ENCODE results near the gene UBE2M. TPM values are rescaled to one million over a fixed set of nuclear protein-coding genes. Genes with fewer than 3 reads are reported as not detected.

UBE2M gene
- polyA plus RNA-seq, 1 donor from 2014 or later, result 138 TPM

DNA sequence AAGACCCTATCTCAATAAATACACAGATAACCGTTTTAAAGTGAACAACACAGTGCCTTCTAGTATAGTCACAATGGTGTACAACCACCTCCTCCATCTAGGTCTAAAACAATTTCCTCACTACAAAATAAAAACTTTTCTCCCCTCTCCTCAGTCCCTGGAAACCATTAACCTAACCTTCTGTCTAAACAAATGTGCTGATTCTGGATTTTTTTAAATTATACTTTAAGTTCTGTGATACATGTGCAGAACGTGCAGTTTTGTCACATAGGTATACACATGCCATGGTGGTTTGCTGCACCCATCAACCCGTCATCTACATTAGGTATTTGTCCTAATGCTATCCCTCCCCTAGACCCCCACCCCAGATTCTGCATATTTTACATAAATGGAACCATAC, 29.0 kb downstream of the UBE2M start:
- Histone ChIP-seq H3K9me2 (ENCODE audit: insufficient read depth, low read length) (no peaks in the 10 kb centered on the region), H3K4me3 (ENCODE audit: low read length) (no peak overlapping the region), H4K20me1 (ENCODE audit: insufficient read depth) (no peaks in the 10 kb centered on the region)

DNA sequence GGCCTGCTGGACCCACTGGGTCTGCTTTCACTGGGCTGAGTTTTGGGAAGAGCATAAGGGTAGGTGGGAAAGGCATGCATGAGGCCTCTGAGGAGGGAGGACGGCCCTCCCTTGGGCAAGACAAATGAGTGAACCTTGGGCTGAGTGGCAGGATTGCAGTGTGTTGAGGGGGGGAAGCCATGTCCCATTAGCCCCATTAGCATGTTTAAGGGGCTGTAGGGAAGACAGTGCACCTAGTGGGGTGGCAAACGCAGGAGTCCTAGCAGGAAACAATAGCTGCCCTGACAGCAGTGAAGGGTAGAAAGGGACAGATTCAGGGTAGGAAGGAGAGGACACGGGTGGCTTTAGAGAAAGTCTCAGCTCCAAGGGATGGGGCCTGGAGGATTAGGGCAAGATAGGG, 35.7 kb downstream of the UBE2M start:
- H3K9ac ChIP-seq (ENCODE audit: low read length), result no peak overlapping the region
- no peaks in the 10 kb centered on the region for H3K27me3 ChIP-seq (ENCODE audit: insufficient read depth, low read depth, low read length)
- H3K79me2 ChIP-seq (replicated peaks; ENCODE audit: insufficient read depth, low read length), result peaks cover 8% of the 10 kb centered on the region
- no peaks in the 10 kb centered on the region for H4K20me1 ChIP-seq (ENCODE audit: insufficient read depth)
- no peak overlapping the region for H3K27ac ChIP-seq (ENCODE audit: low read length)
- no peaks in the 10 kb centered on the region for H3K9me3 ChIP-seq (ENCODE audit: low read length)
- no peak overlapping the region for H3K4me2 ChIP-seq (ENCODE audit: low read length)
- H2AFZ ChIP-seq (ENCODE audit: low read depth, low read length), result no peak overlapping the region
- H3K9me2 ChIP-seq (ENCODE audit: insufficient read depth, low read length), result no peaks in the 10 kb centered on the region
- TF ChIP-seq EZH2 (IDR thresholded peaks at IDR 0.05; ENCODE audit: borderline replicate concordance, insufficient read depth, low read length, poor library complexity, severe bottlenecking), result no peak
- no peak for TF ChIP-seq POLR2AphosphoS5 (IDR thresholded peaks at IDR 0.05)
- no peak for TF ChIP-seq EP300 (conservative IDR thresholded peaks at IDR 0.05; ENCODE audit: poor library complexity, severe bottlenecking)
- TF ChIP-seq TAF1 (IDR thresholded peaks at IDR 0.05; ENCODE audit: low read depth), result no peak
- TF ChIP-seq, protein P1, sequence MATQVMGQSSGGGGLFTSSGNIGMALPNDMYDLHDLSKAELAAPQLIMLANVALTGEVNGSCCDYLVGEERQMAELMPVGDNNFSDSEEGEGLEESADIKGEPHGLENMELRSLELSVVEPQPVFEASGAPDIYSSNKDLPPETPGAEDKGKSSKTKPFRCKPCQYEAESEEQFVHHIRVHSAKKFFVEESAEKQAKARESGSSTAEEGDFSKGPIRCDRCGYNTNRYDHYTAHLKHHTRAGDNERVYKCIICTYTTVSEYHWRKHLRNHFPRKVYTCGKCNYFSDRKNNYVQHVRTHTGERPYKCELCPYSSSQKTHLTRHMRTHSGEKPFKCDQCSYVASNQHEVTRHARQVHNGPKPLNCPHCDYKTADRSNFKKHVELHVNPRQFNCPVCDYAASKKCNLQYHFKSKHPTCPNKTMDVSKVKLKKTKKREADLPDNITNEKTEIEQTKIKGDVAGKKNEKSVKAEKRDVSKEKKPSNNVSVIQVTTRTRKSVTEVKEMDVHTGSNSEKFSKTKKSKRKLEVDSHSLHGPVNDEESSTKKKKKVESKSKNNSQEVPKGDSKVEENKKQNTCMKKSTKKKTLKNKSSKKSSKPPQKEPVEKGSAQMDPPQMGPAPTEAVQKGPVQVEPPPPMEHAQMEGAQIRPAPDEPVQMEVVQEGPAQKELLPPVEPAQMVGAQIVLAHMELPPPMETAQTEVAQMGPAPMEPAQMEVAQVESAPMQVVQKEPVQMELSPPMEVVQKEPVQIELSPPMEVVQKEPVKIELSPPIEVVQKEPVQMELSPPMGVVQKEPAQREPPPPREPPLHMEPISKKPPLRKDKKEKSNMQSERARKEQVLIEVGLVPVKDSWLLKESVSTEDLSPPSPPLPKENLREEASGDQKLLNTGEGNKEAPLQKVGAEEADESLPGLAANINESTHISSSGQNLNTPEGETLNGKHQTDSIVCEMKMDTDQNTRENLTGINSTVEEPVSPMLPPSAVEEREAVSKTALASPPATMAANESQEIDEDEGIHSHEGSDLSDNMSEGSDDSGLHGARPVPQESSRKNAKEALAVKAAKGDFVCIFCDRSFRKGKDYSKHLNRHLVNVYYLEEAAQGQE (IDR thresholded peaks at IDR 0.05; ENCODE audit: borderline replicate concordance), result no peak
- TF ChIP-seq MXI1 (conservative IDR thresholded peaks at IDR 0.05; ENCODE audit: poor library complexity, severe bottlenecking), result no peak
- TF ChIP-seq, protein P2, sequence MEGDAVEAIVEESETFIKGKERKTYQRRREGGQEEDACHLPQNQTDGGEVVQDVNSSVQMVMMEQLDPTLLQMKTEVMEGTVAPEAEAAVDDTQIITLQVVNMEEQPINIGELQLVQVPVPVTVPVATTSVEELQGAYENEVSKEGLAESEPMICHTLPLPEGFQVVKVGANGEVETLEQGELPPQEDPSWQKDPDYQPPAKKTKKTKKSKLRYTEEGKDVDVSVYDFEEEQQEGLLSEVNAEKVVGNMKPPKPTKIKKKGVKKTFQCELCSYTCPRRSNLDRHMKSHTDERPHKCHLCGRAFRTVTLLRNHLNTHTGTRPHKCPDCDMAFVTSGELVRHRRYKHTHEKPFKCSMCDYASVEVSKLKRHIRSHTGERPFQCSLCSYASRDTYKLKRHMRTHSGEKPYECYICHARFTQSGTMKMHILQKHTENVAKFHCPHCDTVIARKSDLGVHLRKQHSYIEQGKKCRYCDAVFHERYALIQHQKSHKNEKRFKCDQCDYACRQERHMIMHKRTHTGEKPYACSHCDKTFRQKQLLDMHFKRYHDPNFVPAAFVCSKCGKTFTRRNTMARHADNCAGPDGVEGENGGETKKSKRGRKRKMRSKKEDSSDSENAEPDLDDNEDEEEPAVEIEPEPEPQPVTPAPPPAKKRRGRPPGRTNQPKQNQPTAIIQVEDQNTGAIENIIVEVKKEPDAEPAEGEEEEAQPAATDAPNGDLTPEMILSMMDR (IDR thresholded peaks at IDR 0.05; ENCODE audit: poor library complexity, severe bottlenecking), result no peak
- no peak for TF ChIP-seq SMC3 (conservative IDR thresholded peaks at IDR 0.05; ENCODE audit: poor library complexity)
- TF ChIP-seq RAD21 (conservative IDR thresholded peaks at IDR 0.05), result no peak
- H3K36me3 ChIP-seq (ENCODE audit: insufficient read depth, low read length), result no peaks in the 10 kb centered on the region
- no peak overlapping the region for H3K4me3 ChIP-seq (ENCODE audit: low read length)
- peaks cover 7% of the 10 kb centered on the region for H3F3A ChIP-seq (ENCODE audit: insufficient read depth, low read length, poor library complexity, severe bottlenecking)

More for the DNA sequence above, 29.0 kb downstream of the UBE2M start:
- H3K4me2 ChIP-seq (ENCODE audit: low read length), result no peak overlapping the region
- H3K9ac ChIP-seq (ENCODE audit: low read length), result no peak overlapping the region
- H3K79me2 ChIP-seq (replicated peaks; ENCODE audit: insufficient read depth, low read length), result no peaks in the 10 kb centered on the region
- no peaks in the 10 kb centered on the region for H3K27me3 ChIP-seq (ENCODE audit: insufficient read depth, low read depth, low read length)
- H3F3A ChIP-seq (ENCODE audit: insufficient read depth, low read length, poor library complexity, severe bottlenecking), result no peaks in the 10 kb centered on the region
- H3K36me3 ChIP-seq (ENCODE audit: insufficient read depth, low read length), result no peaks in the 10 kb centered on the region
- H3K27ac ChIP-seq (ENCODE audit: low read length), result no peak overlapping the region
- no peak overlapping the region for H2AFZ ChIP-seq (ENCODE audit: low read depth, low read length)
- TF ChIP-seq, protein P1 (IDR thresholded peaks at IDR 0.05; ENCODE audit: borderline replicate concordance), result no peak
- H3K9me3 ChIP-seq (ENCODE audit: low read length), result no peaks in the 10 kb centered on the region

Data from neural cell (in vitro differentiated cells).